A673 (cell line): ENCODE data around the gene ESX1. TPM values are rescaled to one million over a fixed set of nuclear protein-coding genes. Genes with fewer than 3 reads are reported as not detected.

Experiments used
- BruUV-seq: library from RNA; stranded (reverse); fragments of 400-500 nt; replicated peaks from 2 replicates; lab custom pipeline; 2021; lab: Mats Ljungman, UMichigan
- CTCF ChIA-PET: fragments of 300-600 bp; sonication (Branson Sonifier 250); formaldehyde crosslinking; loops from one replicate; lab custom pipeline; 2022; ENCODE audit warnings: antibody characterized with exemption; lab: Charles Lee
- POLR2A ChIA-PET: fragments of 300-600 bp; sonication (Branson Sonifier 250); formaldehyde crosslinking; loops from one replicate; lab custom pipeline; 2022; ENCODE audit warnings: antibody characterized with exemption; ENCODE audit not compliant: low non-redundant PET; lab: Charles Lee
- DNase-seq: peaks from one replicate; pipeline ENCODE4 v3.0.0-alpha.2; 2015; ENCODE audit warnings: low spot score
- H3K27ac ChIP-seq: fragments of 200-600 bp; sonication (generic); 2 replicates; pipeline ENCODE4 v1.5.1; 2016; ENCODE audit warnings: mixed run types, low read depth, mild to moderate bottlenecking, mixed read lengths, antibody characterized with exemption, low read length; ENCODE audit not compliant: poor library complexity, severe bottlenecking
- H3K27me3 ChIP-seq: fragments of 200-600 bp; sonication (generic); replicated peaks from 2 replicates; pipeline ENCODE4 v1.6.1; 2017; ENCODE audit warnings: mixed run types, low read depth, mild to moderate bottlenecking, mixed read lengths, antibody characterized with exemption, low read length; ENCODE audit not compliant: insufficient read depth, poor library complexity
- H3K36me3 ChIP-seq: fragments of 200-600 bp; sonication (generic); 2 replicates; pipeline ENCODE4 v1.6.1; 2016; ENCODE audit warnings: mixed run types, mild to moderate bottlenecking, mixed read lengths, antibody characterized with exemption, low read length; ENCODE audit not compliant: insufficient read depth, poor library complexity, severe bottlenecking
- H3K4me1 ChIP-seq: fragments of 200-600 bp; sonication (generic); 2 replicates; pipeline ENCODE4 v1.6.1; 2017; ENCODE audit warnings: mixed run types, mild to moderate bottlenecking, mixed read lengths, antibody characterized with exemption, low read length; ENCODE audit not compliant: insufficient read depth, poor library complexity, severe bottlenecking
- H3K4me3 ChIP-seq: fragments of 200-600 bp; sonication (generic); 2 replicates; pipeline ENCODE4 v1.5.1; 2016; ENCODE audit warnings: low read depth, mixed run types, mild to moderate bottlenecking, mixed read lengths, low read length; ENCODE audit not compliant: poor library complexity, severe bottlenecking
- H3K9me3 ChIP-seq: fragments of 200-600 bp; sonication (generic); 2 replicates; pipeline ENCODE4 v1.6.1; 2016; ENCODE audit warnings: mixed run types, low read depth, mild to moderate bottlenecking, mixed read lengths, antibody characterized with exemption, low read length; ENCODE audit not compliant: poor library complexity, severe bottlenecking
- EZH2 ChIP-seq: fragments of 200-600 bp; sonication (generic); IDR thresholded peaks from 2 replicates; pipeline ENCODE4 v1.6.1; 2017; ENCODE audit warnings: borderline replicate concordance, low read depth, mild to moderate bottlenecking, mixed read lengths, antibody characterized with exemption, low read length; ENCODE audit not compliant: poor library complexity, severe bottlenecking
- intact Hi-C: fragments of 100-400 bp; cut with micrococcal nuclease; formaldehyde crosslinking; loops from one replicate; pipeline ENCODE4 v1.10.0; 2022; ENCODE audit not compliant: unreplicated experiment
- total RNA-seq: library from RNA; stranded (reverse); gene quantifications from 2 replicates; pipeline ENCODE4 v1.2.3, GENCODE V29; 2021
- TF ChIP-seq, protein P1 (sequence below): fragments of 300-800, 200-600 bp; sonication (generic); conservative IDR thresholded peaks from 2 replicates; pipeline ENCODE4 v1.5.1; 2017; ENCODE audit warnings: low read depth, mild to moderate bottlenecking, antibody characterized with exemption, low read length, moderate library complexity, mixed read lengths

The ESX1 gene
- total RNA-seq, 1 experiment from 2014 or later = not detected

DNA sequence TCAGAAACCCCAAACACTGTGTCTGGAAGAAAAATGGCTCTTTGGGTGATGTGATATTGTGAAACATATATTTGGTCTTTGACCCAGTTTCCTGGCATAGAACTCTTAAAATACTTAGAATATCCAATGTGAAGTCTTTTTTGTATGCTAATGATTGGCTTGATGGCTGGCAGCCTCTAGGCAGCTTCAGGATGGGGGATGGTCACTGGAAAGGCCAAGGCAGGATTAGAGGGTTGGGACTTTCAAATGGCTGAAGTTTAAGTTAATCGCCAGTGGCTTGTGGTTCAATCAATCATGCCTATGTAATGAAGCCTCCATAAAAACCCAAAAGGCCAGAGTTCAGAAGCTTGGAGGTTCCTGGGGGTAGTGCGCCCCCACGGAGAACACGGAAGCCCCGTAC is 33.5 kb upstream of the ESX1 start:
- ChIA-PET CTCF (no interaction called here), POLR2A (no interaction called here)
- no TSS peak for BruUV-seq
- H3K9me3 ChIP-seq = no peaks in the 10 kb centered on the region
- H3K4me3 ChIP-seq = no peak overlapping the region
- intact Hi-C loops = no loop called here
- no peak overlapping the region for H3K27ac ChIP-seq
- H3K4me1 ChIP-seq = no peaks in the 10 kb centered on the region
- no peaks in the 10 kb centered on the region for H3K36me3 ChIP-seq
- peaks cover 14% of the 10 kb centered on the region for H3K27me3 ChIP-seq
- DNase-seq = no peak
- no peak for TF ChIP-seq EZH2
- TF ChIP-seq, protein P1, sequence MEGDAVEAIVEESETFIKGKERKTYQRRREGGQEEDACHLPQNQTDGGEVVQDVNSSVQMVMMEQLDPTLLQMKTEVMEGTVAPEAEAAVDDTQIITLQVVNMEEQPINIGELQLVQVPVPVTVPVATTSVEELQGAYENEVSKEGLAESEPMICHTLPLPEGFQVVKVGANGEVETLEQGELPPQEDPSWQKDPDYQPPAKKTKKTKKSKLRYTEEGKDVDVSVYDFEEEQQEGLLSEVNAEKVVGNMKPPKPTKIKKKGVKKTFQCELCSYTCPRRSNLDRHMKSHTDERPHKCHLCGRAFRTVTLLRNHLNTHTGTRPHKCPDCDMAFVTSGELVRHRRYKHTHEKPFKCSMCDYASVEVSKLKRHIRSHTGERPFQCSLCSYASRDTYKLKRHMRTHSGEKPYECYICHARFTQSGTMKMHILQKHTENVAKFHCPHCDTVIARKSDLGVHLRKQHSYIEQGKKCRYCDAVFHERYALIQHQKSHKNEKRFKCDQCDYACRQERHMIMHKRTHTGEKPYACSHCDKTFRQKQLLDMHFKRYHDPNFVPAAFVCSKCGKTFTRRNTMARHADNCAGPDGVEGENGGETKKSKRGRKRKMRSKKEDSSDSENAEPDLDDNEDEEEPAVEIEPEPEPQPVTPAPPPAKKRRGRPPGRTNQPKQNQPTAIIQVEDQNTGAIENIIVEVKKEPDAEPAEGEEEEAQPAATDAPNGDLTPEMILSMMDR = no peak

- ChIA-PET CTCF (no interaction called here), POLR2A (no interaction called here)
- intact Hi-C loops = no loop called here
- BruUV-seq = no TSS peak
- peaks cover 14% of the 10 kb centered on the region for H3K27me3 ChIP-seq
- no peaks in the 10 kb centered on the region for H3K9me3 ChIP-seq
- H3K4me3 ChIP-seq = no peak overlapping the region
- no peaks in the 10 kb centered on the region for H3K36me3 ChIP-seq
- no peak for DNase-seq
- no peak overlapping the region for H3K27ac ChIP-seq
- TF ChIP-seq, protein P1 = no peak
- H3K4me1 ChIP-seq = no peaks in the 10 kb centered on the region
Measured at GRCh38 chrX:104285201-104285600, 30.5 kb upstream of the ESX1 start.

DNA sequence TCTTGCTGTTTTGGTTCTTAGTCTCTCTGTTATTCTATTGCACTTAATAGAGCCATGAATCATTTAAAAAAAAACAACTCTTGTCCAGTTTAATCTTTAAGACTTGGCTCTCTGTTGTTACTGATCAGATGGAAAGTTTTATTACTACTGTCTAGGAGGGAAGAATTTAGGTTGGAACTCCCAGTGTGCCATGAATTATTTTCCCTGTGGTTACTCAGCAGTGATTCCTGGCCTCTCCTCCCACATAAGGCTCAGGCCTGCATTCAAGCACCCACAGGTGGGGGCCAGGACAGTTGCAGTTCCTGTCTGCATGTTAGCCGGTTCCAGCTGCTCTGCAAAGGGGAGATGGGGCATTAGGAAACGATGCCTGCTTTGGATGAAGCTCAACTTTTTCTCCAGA is 29.8 kb upstream of the ESX1 start:
- no peak for TF ChIP-seq EZH2
- TF ChIP-seq, protein P1 = no peak
- Histone ChIP-seq H3K4me3 (no peak overlapping the region), H3K27ac (no peak overlapping the region), H3K27me3 (peaks cover 14% of the 10 kb centered on the region), H3K9me3 (no peaks in the 10 kb centered on the region), H3K4me1 (no peaks in the 10 kb centered on the region), H3K36me3 (no peaks in the 10 kb centered on the region)
- BruUV-seq = no TSS peak
- ChIA-PET CTCF (no interaction called here), POLR2A (no interaction called here)
- intact Hi-C loops = no loop called here
- DNase-seq = no peak
